Measurements from ENCODE around the gene EPAS1. TPM values are rescaled to one million over a fixed set of nuclear protein-coding genes. Genes with fewer than 3 reads are reported as not detected.
A peak's percentile ranks its signal among the peaks of the same experiment; 100 is the strongest.

EPAS1 gene
- total RNA-seq, 2 donors from 2014 or later: 517 to 667 TPM

DNA sequence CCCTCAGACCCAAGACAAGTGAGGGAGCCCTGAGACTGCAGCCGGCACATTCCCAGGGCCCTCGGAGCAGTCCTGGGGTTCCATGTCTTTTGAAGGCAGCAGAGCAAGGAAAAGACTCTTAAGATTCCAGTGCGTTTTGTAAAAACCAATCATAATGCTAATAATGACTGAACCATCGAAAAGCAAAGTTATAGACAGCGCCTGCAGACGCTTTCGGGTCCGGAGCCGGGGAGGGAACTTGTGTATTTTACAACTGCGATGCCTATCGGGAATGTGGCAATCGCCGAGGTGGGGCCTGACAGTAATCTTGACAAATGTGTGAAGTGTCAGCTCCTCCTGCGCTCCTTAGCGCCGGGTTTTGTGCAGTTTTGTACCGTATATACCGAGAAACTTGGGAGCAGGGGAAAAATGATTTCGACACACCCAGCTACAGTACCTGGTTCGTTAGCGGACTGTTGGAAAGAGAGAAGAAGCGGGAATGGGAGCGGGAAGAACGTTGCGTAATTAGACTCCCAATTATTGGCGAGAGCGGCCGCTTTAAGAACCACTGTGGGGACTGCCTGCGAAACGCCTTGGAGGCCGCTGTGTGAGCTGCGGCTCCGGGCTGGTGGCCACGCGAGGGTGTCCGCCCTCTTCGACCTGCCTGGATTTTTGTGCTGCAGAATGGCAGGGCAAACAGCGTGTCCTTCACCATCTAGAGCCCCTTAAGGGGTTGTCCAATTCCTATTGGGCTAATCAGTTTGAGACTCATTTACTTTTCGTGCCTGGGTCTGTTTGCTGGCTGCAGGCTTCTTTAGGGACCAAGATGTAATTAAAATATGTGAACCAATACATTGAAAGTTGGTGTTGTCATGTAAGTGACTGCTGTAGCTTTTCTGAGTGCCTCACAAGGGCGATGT is 2.4 kb downstream of the EPAS1 start:
- H3K4me3 ChIP-seq: peak overlapping the region; percentile 93
- TF ChIP-seq, protein P1, sequence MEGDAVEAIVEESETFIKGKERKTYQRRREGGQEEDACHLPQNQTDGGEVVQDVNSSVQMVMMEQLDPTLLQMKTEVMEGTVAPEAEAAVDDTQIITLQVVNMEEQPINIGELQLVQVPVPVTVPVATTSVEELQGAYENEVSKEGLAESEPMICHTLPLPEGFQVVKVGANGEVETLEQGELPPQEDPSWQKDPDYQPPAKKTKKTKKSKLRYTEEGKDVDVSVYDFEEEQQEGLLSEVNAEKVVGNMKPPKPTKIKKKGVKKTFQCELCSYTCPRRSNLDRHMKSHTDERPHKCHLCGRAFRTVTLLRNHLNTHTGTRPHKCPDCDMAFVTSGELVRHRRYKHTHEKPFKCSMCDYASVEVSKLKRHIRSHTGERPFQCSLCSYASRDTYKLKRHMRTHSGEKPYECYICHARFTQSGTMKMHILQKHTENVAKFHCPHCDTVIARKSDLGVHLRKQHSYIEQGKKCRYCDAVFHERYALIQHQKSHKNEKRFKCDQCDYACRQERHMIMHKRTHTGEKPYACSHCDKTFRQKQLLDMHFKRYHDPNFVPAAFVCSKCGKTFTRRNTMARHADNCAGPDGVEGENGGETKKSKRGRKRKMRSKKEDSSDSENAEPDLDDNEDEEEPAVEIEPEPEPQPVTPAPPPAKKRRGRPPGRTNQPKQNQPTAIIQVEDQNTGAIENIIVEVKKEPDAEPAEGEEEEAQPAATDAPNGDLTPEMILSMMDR (IDR thresholded peaks at IDR 0.05): no peak
- DNase-seq (ENCODE audit: low spot score) (no peak), ATAC-seq (ENCODE audit: insufficient number of reproducible peaks, low FRiP score, low read depth) (no peak)
- peak overlapping the region; percentile 88 to 89 for H3K27ac ChIP-seq
- no peaks in the 10 kb centered on the region for H3K9me3 ChIP-seq
- H3K27me3 ChIP-seq (replicated peaks; ENCODE audit: insufficient read depth): no peaks in the 10 kb centered on the region
- H3K4me1 ChIP-seq (ENCODE audit: control insufficient read depth in 1 of 2, low read depth in 2 of 2): peaks cover 24 to 49% of the 10 kb centered on the region in 2 donors
- H3K36me3 ChIP-seq: no peaks in the 10 kb centered on the region

DNA sequence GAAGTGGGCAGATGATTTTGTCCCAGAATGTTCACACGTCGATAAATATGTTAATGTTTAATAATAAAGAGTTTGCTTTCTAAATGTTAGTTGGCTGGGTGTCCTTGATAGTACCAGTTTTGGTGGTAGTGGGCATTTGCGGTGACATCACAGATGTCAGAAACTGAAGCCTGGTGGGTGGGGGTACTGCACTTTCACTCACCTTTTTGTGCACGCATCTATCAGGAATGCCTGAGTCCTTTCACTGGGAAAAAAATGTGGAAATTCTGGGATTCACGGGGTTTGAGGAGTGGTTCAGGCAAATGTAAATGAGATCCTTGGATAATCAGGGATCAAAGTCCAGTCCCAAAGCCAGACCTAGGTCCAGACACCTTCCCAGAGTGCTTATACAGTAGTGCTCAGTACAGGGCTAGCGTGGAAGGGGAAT is 3.2 kb downstream of the EPAS1 start:
- H3K36me3 ChIP-seq: no peaks in the 10 kb centered on the region
- H3K9me3 ChIP-seq: no peaks in the 10 kb centered on the region
- H3K4me3 ChIP-seq: peak overlapping the region; percentile 93
- peaks cover 32 to 57% of the 10 kb centered on the region in 2 donors for H3K4me1 ChIP-seq (ENCODE audit: control insufficient read depth in 1 of 2, low read depth in 2 of 2)
- peak overlapping the region; percentile 31 to 89 for H3K27ac ChIP-seq
- H3K27me3 ChIP-seq (replicated peaks; ENCODE audit: insufficient read depth): no peaks in the 10 kb centered on the region
- no peak for DNase-seq (ENCODE audit: low spot score)
- TF ChIP-seq, protein P1 (IDR thresholded peaks at IDR 0.05): no peak
- ATAC-seq (ENCODE audit: insufficient number of reproducible peaks, low FRiP score, low read depth): no peak

- Histone ChIP-seq H3K4me3 (peak overlapping the region; percentile 93), H3K27ac (no peak overlapping the region), H3K27me3 (replicated peaks; ENCODE audit: insufficient read depth) (no peaks in the 10 kb centered on the region), H3K9me3 (no peaks in the 10 kb centered on the region), H3K36me3 (no peaks in the 10 kb centered on the region), H3K4me1 (ENCODE audit: control insufficient read depth in 1 of 2, low read depth in 2 of 2) (peaks cover 49 to 69% of the 10 kb centered on the region in 2 donors)
- no peak for DNase-seq (ENCODE audit: low spot score)
- TF ChIP-seq, protein P1 (IDR thresholded peaks at IDR 0.05): no peak
- no peak for ATAC-seq (ENCODE audit: insufficient number of reproducible peaks, low FRiP score, low read depth)
Observed at GRCh38 chr2:46302005-46302695, 4.9 kb downstream of the EPAS1 start.

DNA sequence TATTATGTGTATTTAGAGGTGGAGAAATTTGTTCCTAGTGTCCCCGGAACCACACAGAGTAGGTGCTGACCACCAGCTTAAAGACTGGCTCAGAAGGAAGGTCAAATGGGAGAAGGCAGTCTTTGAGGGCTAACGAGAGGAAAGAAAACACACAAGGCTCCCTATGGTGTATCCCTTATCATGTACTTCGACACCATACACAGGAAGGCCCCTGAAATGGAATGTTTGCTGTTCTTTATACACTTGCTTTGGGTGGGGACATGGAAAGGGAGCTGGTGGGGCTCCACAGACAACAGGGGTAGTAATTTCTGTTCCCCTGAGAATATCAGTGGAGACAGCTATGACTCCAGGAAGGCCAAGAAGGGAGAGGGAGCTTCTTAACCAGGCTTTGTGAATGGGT is 6.0 kb downstream of the EPAS1 start:
- Histone ChIP-seq H3K27ac (peak overlapping the region; percentile 14 to 87), H3K9me3 (no peaks in the 10 kb centered on the region), H3K36me3 (no peaks in the 10 kb centered on the region), H3K4me3 (peak overlapping the region; percentile 34), H3K4me1 (ENCODE audit: control insufficient read depth in 1 of 2, low read depth in 2 of 2) (peaks cover 57 to 79% of the 10 kb centered on the region in 2 donors), H3K27me3 (replicated peaks; ENCODE audit: insufficient read depth) (no peaks in the 10 kb centered on the region)
- DNase-seq (ENCODE audit: low spot score): no peak
- no peak for ATAC-seq (ENCODE audit: insufficient number of reproducible peaks, low FRiP score, low read depth)
- TF ChIP-seq, protein P1 (IDR thresholded peaks at IDR 0.05): no peak

DNA sequence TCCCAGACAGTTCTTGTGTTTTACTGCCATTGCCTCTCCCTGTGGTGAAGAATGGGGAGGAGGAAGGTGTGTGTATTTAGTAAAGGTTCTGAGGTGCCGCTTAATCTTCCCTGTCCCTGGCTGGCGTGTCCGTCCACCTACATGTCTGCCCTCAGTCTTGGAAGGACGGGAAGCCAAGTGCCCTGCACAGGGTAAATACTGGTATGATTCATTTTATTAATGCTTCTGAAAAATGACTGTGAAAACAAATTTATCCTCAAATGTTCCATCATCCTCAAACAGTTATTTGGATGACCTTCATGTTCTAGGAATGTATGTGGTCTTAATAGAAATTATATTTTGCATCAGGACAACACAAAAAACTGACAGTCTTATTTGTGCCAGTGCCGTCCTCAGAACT is 6.6 kb downstream of the EPAS1 start:
- H3K4me1 ChIP-seq (ENCODE audit: control insufficient read depth in 1 of 2, low read depth in 2 of 2): peaks cover 62 to 85% of the 10 kb centered on the region in 2 donors
- peak overlapping the region in 1 of 2 donors; percentile 87 for H3K27ac ChIP-seq
- no peaks in the 10 kb centered on the region for H3K27me3 ChIP-seq (replicated peaks; ENCODE audit: insufficient read depth)
- no peaks in the 10 kb centered on the region for H3K36me3 ChIP-seq
- TF ChIP-seq, protein P1 (IDR thresholded peaks at IDR 0.05): no peak
- ATAC-seq (ENCODE audit: insufficient number of reproducible peaks, low FRiP score, low read depth) (no peak), DNase-seq (ENCODE audit: low spot score) (no peak)
- peak overlapping the region; percentile 34 for H3K4me3 ChIP-seq
- no peaks in the 10 kb centered on the region for H3K9me3 ChIP-seq

Data from thoracic aorta (tissue), 2 donors.